Sigmoid colon (tissue), 4 donors: ENCODE data around the gene KLHL42.

ENCODE experiments used
- CTCF ChIP-seq, 4 experiments: fragments of 450-650 bp in 3 of 4; fragments of 200-600 bp in 1 of 4; IDR thresholded peaks; one replicate each; pipeline ENCODE4 v1.5.1; 2016 to 2019; ENCODE audit warnings: antibody characterized with exemption in 4 of 4, mild to moderate bottlenecking in 3 of 4, moderate library complexity in 2 of 4
- EP300 ChIP-seq, 4 donors: sonication (generic); formaldehyde crosslinking; IDR thresholded peaks; one replicate each; pipeline ENCODE4 v1.6.1; 2017; ENCODE audit warnings: antibody characterized with exemption in 4 of 4
- POLR2A ChIP-seq, 2 donors: fragments of 450-650 bp; IDR thresholded peaks; one replicate each; pipeline ENCODE4 v1.6.1; 2016; ENCODE audit warnings: antibody characterized with exemption in 2 of 2, mild to moderate bottlenecking in 2 of 2, moderate library complexity in 2 of 2
- POLR2AphosphoS5 ChIP-seq, 4 donors: sonication (generic); formaldehyde crosslinking; IDR thresholded peaks; one replicate each; pipeline ENCODE4 v1.6.1; 2017; ENCODE audit warnings: antibody characterized with exemption in 4 of 4

GRCh38 chr12:27756670-27757195, 23.3 kb upstream of the KLHL42 start:
- TF ChIP-seq EP300 (IDR thresholded peaks at IDR 0.05) = no peak
- no peak for TF ChIP-seq CTCF (IDR thresholded peaks at IDR 0.05)
- TF ChIP-seq POLR2A (IDR thresholded peaks at IDR 0.05) = no peak
- no peak for TF ChIP-seq POLR2AphosphoS5 (IDR thresholded peaks at IDR 0.05)
